ENCODE data around the gene LINGO1.

DNA sequence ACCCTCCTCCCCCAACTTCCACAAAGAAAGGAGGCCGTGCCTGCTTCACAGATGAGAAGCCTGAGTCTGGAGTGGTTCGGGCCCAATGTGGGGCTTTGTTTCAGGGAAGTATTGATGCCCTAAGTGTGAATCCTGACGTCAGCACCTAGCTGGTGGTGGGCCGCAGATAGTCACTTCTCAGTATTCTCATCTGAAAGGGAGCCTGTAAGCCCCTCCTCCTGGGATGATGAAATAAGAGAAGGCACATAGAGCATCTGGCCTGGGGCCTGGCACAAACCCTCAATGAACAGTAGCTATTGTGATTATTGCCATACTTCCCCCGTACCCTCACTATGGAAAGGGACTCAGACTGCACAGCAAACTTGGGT is 24.8 kb downstream of the LINGO1 start:
- TF ChIP-seq, protein P1, sequence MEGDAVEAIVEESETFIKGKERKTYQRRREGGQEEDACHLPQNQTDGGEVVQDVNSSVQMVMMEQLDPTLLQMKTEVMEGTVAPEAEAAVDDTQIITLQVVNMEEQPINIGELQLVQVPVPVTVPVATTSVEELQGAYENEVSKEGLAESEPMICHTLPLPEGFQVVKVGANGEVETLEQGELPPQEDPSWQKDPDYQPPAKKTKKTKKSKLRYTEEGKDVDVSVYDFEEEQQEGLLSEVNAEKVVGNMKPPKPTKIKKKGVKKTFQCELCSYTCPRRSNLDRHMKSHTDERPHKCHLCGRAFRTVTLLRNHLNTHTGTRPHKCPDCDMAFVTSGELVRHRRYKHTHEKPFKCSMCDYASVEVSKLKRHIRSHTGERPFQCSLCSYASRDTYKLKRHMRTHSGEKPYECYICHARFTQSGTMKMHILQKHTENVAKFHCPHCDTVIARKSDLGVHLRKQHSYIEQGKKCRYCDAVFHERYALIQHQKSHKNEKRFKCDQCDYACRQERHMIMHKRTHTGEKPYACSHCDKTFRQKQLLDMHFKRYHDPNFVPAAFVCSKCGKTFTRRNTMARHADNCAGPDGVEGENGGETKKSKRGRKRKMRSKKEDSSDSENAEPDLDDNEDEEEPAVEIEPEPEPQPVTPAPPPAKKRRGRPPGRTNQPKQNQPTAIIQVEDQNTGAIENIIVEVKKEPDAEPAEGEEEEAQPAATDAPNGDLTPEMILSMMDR (IDR thresholded peaks at IDR 0.05; ENCODE audit: extremely low read depth in 1 of 2, insufficient read depth in 1 of 2, low read depth in 1 of 2, low read length in 2 of 2) = no peak
- TF ChIP-seq, protein P2, sequence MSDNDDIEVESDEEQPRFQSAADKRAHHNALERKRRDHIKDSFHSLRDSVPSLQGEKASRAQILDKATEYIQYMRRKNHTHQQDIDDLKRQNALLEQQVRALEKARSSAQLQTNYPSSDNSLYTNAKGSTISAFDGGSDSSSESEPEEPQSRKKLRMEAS (IDR thresholded peaks at IDR 0.05; ENCODE audit: insufficient read depth, insufficient read length) = no peak

Data from endothelial cell of umbilical vein (primary cell).